ENCODE data around the gene PAOX. TPM values are rescaled to one million over a fixed set of nuclear protein-coding genes. Genes with fewer than 3 reads are reported as not detected.

The PAOX gene
- total and polyA plus RNA-seq, 2 donors (not counting 1 experiment from before 2014, with no cell fraction given) = 21.1 to 24.9 TPM

DNA sequence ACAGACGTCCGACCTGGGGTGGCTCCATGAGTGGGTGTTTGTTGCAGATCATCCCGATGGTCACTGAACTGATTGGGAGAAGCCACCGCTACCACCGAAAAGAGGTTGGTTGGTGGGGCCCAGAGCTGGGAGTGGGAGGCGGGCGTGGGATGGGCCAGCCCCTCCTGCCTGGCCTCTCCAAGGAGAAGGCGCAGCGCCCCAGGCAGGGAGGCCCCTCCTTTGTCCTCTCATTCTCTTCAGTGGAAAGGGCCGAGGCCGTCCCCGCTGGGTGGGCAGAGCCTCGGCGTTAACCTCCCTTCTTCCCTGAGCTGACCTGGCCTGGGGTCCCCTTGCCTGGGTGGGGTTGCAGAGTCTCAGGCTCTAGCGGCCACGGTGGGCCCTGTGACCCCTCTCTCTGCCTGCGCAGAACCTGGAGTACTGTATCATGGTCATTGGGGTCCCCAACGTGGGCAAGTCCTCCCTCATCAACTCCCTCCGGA, 20.1 kb downstream of the PAOX start:
- no peak overlapping the region for H3K4me2 ChIP-seq (replicated peaks; ENCODE audit: low read depth, low read length, poor library complexity, severe bottlenecking)
- H3K27ac Mint-ChIP-seq = no peak overlapping the region
- H3K36me3 ChIP-seq (replicated peaks in 1 of 2; ENCODE audit: control extremely low read depth in 1 of 2, control insufficient read depth in 1 of 2, extremely low read depth in 1 of 2, insufficient read depth in 2 of 2, low read length in 1 of 2) = peaks cover 2 to 57% of the 10 kb centered on the region in 2 experiments
- 97% methylated on average over 19 of the region's 19 CpGs for WGBS (ENCODE audit: insufficient coverage)
- H3K27me3 ChIP-seq (replicated peaks in 1 of 4; ENCODE audit: control extremely low read depth in 1 of 4, control insufficient read depth in 3 of 4, insufficient read depth in 4 of 4, low read length in 3 of 4) = no peaks in the 10 kb centered on the region
- no peak overlapping the region for H3K4me3 Mint-ChIP-seq
- no peak for ATAC-seq (ENCODE audit: low read depth)
- H3K27me3 Mint-ChIP-seq = no peaks in the 10 kb centered on the region
- no peak overlapping the region for H3K27ac ChIP-seq (ENCODE audit: low read length in 2 of 2)
- H2AFZ ChIP-seq (ENCODE audit: insufficient read depth, low read depth, low read length, poor library complexity, severe bottlenecking) = no peak overlapping the region
- POLR2A ChIA-PET = interaction anchor here (0.7 kb wide), 1 partner anchor 79 kb away, joined by 3 read pairs; no protein-coding TSS in a partner anchor
- H3K9ac ChIP-seq (ENCODE audit: low read length) = no peak overlapping the region
- DNase-seq = no peak
- peaks cover 46% of the 10 kb centered on the region for H3K4me1 Mint-ChIP-seq
- no peak overlapping the region for H3K4me3 ChIP-seq (ENCODE audit: control extremely low read depth in 1 of 5, extremely low read depth in 1 of 5, insufficient read depth in 1 of 5, low read depth in 2 of 5, low read length in 4 of 5)
- CTCF ChIA-PET = interaction anchor here (1.2 kb wide), 1 partner anchor 39 kb away, joined by 3 read pairs; no protein-coding TSS in a partner anchor
- no peak for TF ChIP-seq EZH2 (IDR thresholded peaks at IDR 0.05; ENCODE audit: borderline replicate concordance, insufficient read depth, low read depth, low read length, poor library complexity, severe bottlenecking)
- TF ChIP-seq, protein P1, sequence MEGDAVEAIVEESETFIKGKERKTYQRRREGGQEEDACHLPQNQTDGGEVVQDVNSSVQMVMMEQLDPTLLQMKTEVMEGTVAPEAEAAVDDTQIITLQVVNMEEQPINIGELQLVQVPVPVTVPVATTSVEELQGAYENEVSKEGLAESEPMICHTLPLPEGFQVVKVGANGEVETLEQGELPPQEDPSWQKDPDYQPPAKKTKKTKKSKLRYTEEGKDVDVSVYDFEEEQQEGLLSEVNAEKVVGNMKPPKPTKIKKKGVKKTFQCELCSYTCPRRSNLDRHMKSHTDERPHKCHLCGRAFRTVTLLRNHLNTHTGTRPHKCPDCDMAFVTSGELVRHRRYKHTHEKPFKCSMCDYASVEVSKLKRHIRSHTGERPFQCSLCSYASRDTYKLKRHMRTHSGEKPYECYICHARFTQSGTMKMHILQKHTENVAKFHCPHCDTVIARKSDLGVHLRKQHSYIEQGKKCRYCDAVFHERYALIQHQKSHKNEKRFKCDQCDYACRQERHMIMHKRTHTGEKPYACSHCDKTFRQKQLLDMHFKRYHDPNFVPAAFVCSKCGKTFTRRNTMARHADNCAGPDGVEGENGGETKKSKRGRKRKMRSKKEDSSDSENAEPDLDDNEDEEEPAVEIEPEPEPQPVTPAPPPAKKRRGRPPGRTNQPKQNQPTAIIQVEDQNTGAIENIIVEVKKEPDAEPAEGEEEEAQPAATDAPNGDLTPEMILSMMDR (IDR thresholded peaks at IDR 0.05) = no peak
- H3K79me2 ChIP-seq (ENCODE audit: control insufficient read depth, insufficient read depth, low read length) = peaks cover 32% of the 10 kb centered on the region
- H3K4me1 ChIP-seq (ENCODE audit: control insufficient read depth in 2 of 2, insufficient read depth in 2 of 2, low read length in 2 of 2) = peaks cover 14 to 25% of the 10 kb centered on the region in 2 donors
- no peaks in the 10 kb centered on the region for H3K9me3 Mint-ChIP-seq (ENCODE audit: insufficient read depth)
- H3K9me3 ChIP-seq (ENCODE audit: control extremely low read depth in 1 of 3, control insufficient read depth in 2 of 3, insufficient read depth in 1 of 3, low read length in 2 of 3) = no peaks in the 10 kb centered on the region
- peaks cover 39% of the 10 kb centered on the region for H4K20me1 ChIP-seq (ENCODE audit: control insufficient read depth, insufficient read depth, low read length, poor library complexity, severe bottlenecking)
- intact Hi-C loops (cut with micrococcal nuclease) = no loop called here

DNA sequence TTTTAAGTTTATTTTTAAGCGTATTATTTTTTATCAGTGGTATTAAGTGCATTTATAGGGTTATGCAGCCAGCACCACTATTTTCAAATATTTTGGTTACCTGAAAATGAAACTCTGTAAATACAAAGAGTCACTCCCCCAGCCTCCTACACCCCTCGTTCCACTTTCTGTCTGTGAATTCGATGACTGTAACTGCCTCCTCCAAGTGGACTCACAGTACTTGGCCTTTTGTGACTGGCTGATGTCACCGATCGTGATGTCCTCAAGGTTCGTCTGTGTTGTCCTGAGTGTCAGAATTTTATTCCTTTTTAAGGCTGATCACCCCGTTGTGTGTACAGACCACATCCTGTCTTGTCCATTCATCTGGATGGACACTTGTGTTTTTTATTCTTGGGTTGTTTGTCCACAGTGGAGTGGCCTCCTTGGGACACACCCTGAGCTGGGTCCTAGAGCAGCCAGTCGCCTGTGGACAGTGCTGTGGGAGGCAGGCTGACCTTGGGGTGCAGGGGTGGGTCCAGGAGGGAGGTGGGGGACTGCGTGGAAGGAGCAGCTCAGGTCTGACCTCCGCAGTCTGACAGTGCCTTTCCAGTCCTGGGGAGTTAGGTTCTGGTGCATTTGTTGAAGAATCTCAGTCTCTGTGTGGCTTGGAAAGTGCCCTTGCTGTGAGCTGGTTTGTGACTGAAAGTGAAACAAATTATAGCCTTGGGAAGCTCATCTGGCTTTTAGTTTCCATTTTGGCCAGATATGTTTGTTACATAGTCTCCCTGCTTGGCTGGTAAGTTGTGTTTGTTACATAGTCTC, 21.8 kb downstream of the PAOX start:
- 69% methylated on average over 9 of the region's 10 CpGs for WGBS (ENCODE audit: insufficient coverage)
- Histone ChIP-seq H3K9me3 (ENCODE audit: control extremely low read depth in 1 of 3, control insufficient read depth in 2 of 3, insufficient read depth in 1 of 3, low read length in 2 of 3) (no peaks in the 10 kb centered on the region), H3K27ac (ENCODE audit: low read length in 2 of 2) (peak overlapping the region in 1 of 2 donors; percentile 42), H4K20me1 (ENCODE audit: control insufficient read depth, insufficient read depth, low read length, poor library complexity, severe bottlenecking) (peaks cover 55% of the 10 kb centered on the region), H3K27me3 (replicated peaks in 1 of 4; ENCODE audit: control extremely low read depth in 1 of 4, control insufficient read depth in 3 of 4, insufficient read depth in 4 of 4, low read length in 3 of 4) (no peaks in the 10 kb centered on the region), H2AFZ (ENCODE audit: insufficient read depth, low read depth, low read length, poor library complexity, severe bottlenecking) (no peak overlapping the region), H3K4me2 (replicated peaks; ENCODE audit: low read depth, low read length, poor library complexity, severe bottlenecking) (peak overlapping the region; percentile 58), H3K36me3 (replicated peaks in 1 of 2; ENCODE audit: control extremely low read depth in 1 of 2, control insufficient read depth in 1 of 2, extremely low read depth in 1 of 2, insufficient read depth in 2 of 2, low read length in 1 of 2) (peaks cover 2 to 55% of the 10 kb centered on the region in 2 experiments), H3K4me1 (ENCODE audit: control insufficient read depth in 2 of 2, insufficient read depth in 2 of 2, low read length in 2 of 2) (peaks cover 19 to 20% of the 10 kb centered on the region in 2 donors), H3K79me2 (ENCODE audit: control insufficient read depth, insufficient read depth, low read length) (peaks cover 20% of the 10 kb centered on the region), H3K4me3 (ENCODE audit: control extremely low read depth in 1 of 5, extremely low read depth in 1 of 5, insufficient read depth in 1 of 5, low read depth in 2 of 5, low read length in 4 of 5) (peak overlapping the region in 2 of 5 experiments; percentile 2 to 5), H3K9ac (ENCODE audit: low read length) (no peak overlapping the region)
- ChIA-PET CTCF (interaction anchor here (1.0 kb wide), 1 partner anchor 71 kb away, joined by 10 read pairs; no protein-coding TSS in a partner anchor), POLR2A (no interaction called here)
- intact Hi-C loops (cut with micrococcal nuclease) = loop anchor here (10.0 kb wide), 1 partner anchor 94 kb away; no protein-coding TSS in a partner anchor
- no peaks in the 10 kb centered on the region for H3K27me3 Mint-ChIP-seq
- H3K4me3 Mint-ChIP-seq = peak overlapping the region; percentile 53
- DNase-seq (peak; percentile 41), ATAC-seq (ENCODE audit: low read depth) (peak; percentile 54)
- no peaks in the 10 kb centered on the region for H3K9me3 Mint-ChIP-seq (ENCODE audit: insufficient read depth)
- H3K27ac Mint-ChIP-seq = peak overlapping the region; percentile 54
- TF ChIP-seq, protein P1 (IDR thresholded peaks at IDR 0.05) = no peak
- TF ChIP-seq EZH2 (IDR thresholded peaks at IDR 0.05; ENCODE audit: borderline replicate concordance, insufficient read depth, low read depth, low read length, poor library complexity, severe bottlenecking) = no peak
- peaks cover 48% of the 10 kb centered on the region for H3K4me1 Mint-ChIP-seq
